GM21390 (cell line): Measurements from ENCODE around the gene VKORC1L1.
"Not testable (repeated sequence)": the region's sequence is repeated elsewhere in the genome, so short reads cannot be mapped to it uniquely, and the experiment has no call there.

ENCODE experiments used
- ATAC-seq: cut with Tn5 transposase; IDR thresholded peaks from one replicate; pipeline ENCODE4 v1.9.1; 2021; ENCODE audit not compliant: unreplicated experiment

The VKORC1L1 gene

GRCh38 chr7:65872776-65873581 lies at the start of gene VKORC1L1:
TSS of gene VKORC1L1 (plus strand) at chr7:65873074. CDS start at chr7:65873372, 298 bp downstream.
- peak; percentile 88 for ATAC-seq

DNA sequence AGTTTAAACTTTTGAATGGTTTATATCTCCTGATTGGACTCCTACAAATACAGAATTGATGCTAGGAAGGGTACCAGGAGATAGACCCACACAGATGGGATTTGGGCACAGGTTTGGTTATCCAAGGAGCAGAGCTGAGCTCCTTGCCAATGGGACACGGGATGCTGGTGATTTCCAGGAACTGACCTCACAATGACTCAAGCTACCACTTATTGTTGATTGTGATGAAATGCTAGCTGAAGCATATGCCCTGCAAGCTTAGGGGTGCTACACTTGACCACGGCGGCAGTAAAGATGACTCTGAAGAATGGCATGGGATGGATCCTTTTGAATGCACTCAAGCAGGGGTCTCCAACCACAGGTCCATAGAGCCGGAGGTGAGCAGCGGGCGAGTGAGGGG lies 45.5 kb upstream of the VKORC1L1 start:
- no peak for ATAC-seq

- no peak for ATAC-seq
These were observed 40.6 kb upstream of the VKORC1L1 start for GRCh38 chr7:65832281-65832680.

- not testable (repeated sequence) for ATAC-seq
These were observed 36.2 kb upstream of the VKORC1L1 start for GRCh38 chr7:65836684-65837083.

DNA sequence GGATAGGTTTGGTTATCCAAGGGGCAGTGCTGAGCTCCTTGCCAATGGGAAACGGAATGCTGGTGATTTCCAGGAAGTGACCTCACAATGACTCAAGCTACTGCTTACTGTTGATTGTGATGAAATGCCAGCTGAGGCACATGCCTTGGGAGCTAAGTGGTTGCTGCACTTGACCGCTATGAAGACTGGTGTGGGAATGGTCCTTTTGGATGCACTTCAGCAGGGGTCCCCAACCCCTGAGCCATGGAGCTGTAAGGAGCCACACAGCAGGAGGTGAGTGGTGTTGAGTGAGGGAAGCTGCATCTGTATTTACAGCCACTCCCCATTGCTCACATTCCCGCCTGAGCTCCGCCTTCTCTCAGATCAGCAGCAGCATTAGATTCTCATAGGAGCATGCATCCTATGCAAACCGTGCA lies 35.3 kb upstream of the VKORC1L1 start:
- ATAC-seq: not testable (repeated sequence)

- ATAC-seq: no peak
These were observed 33.0 kb upstream of the VKORC1L1 start for GRCh38 chr7:65839846-65840245.

GRCh38 chr7:65840446-65840845 lies 32.4 kb upstream of the VKORC1L1 start:
- ATAC-seq: no peak

GRCh38 chr7:65843616-65844015 lies 29.3 kb upstream of the VKORC1L1 start:
- ATAC-seq: not testable (repeated sequence)

DNA sequence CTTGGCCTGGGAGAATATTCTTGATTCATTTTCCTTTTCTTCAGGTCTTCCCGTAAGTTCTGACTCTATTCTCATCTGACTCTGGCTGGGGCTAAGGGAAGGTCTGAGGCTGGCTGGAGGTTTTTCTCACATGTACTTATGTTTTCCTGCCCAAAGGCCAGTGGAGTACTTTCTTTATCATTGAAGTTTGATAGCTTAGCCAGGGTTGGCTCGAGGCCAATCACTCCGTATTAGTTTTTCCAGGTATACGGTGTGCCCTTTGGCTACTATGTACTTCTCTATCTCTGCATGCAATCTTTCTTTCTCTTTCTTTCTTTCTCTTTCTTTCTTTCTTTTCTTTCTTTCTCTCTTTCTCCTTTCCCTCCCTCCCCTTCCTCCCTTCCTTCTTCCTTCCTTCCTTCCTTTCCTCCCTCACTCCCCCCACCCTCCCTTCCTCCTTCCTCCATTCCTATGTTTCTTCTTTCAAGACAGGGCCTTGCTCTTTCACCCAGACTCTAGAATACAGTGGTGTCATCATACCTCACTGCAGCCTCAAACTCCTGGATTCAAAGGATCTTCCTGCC lies 26.8 kb upstream of the VKORC1L1 start:
- ATAC-seq: no peak

DNA sequence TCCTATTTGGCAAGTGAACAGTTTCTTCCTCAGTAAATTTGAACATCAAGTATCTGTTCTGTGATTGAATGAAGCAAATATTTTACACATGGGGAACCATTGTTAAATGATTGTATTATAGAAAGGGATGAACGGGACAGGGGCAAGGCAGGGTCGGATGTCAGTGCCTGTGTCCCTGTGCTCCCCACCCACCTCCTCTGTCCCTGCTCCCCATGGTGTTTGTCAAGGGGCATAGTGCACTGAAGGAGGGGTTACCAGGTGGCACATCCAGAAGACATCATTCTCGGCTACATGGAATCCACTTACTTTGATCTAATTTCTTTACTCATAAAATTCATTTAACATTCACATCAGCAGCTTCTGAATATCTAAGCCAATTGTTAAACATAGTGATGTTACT lies 19.4 kb upstream of the VKORC1L1 start:
- not testable (repeated sequence) for ATAC-seq

GRCh38 chr7:65853892-65854291 lies 19.0 kb upstream of the VKORC1L1 start:
- ATAC-seq: not testable (repeated sequence)

GRCh38 chr7:65857321-65857894 lies 15.5 kb upstream of the VKORC1L1 start:
- ATAC-seq: not testable (repeated sequence)

DNA sequence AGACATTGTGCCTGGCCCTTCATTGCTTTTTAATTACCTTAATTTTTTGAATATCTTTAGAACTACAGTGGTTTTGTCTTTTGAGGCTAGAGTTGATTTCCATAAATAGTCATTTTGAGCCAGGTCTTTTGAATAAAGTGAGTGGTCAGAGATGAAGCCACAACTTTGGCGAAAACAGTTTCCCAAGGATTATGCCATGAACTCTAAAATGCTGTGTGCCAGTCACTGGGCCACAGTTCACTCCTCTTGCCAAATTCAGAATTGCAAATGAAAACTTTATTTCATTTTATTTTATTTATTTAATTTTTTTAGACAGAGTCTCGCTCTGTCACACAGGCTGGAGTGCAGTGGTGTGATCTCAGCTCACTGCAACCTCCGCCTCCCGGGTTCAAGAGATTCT lies 14.2 kb upstream of the VKORC1L1 start:
- not testable (repeated sequence) for ATAC-seq

- not testable (repeated sequence) for ATAC-seq
These were observed 6.6 kb upstream of the VKORC1L1 start for GRCh38 chr7:65866244-65866643.

- ATAC-seq: not testable (repeated sequence)
These were observed 5.2 kb upstream of the VKORC1L1 start for GRCh38 chr7:65867681-65868080.

- not testable (repeated sequence) for ATAC-seq
These were observed 3.6 kb upstream of the VKORC1L1 start for GRCh38 chr7:65869312-65869711.

DNA sequence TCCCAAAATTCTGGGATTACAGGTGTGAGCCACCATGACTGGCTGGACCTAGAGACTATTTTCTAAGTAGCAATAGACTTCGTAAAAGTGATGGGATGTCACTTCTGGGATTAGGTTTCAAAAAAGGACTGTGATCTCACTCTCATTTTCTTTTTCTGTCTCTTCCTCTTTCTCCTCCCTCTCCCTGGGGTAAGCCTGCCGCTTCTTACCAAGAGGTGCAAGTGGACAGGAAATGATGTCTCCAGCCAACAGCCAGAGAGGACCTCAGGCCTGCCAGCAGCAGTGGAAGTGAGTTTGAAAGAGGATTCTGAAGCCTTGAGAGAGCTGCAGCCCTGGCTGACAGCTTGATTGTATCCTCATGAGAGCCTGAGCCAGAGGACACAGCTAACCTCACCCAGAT lies 1.4 kb upstream of the VKORC1L1 start:
- not testable (repeated sequence) for ATAC-seq

GRCh38 chr7:65873582-65874193 lies 814 bp downstream of the VKORC1L1 start:
- ATAC-seq: peak; percentile 40

DNA sequence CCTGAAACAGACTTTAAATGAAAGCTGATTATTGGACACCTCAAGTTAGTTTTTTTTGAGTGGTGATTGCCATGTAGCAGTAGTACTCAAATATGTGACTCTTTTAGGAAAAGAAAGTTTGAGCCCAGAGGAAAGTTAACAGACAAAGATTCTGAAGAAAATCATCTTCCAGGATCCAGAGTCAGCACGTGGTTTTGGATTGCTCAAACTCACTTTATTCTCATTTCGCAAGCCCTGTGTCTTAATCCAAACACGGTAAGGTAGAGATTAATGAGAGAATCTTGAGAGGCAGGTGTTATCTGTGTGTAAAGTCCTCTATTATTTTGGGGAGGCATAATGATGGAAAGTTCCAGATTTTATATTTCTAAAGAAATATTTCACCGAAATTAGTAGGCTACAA lies 2.8 kb downstream of the VKORC1L1 start:
- ATAC-seq: not testable (repeated sequence)

- ATAC-seq: peak; percentile 50
These were observed 6.6 kb downstream of the VKORC1L1 start for GRCh38 chr7:65879292-65880153.

DNA sequence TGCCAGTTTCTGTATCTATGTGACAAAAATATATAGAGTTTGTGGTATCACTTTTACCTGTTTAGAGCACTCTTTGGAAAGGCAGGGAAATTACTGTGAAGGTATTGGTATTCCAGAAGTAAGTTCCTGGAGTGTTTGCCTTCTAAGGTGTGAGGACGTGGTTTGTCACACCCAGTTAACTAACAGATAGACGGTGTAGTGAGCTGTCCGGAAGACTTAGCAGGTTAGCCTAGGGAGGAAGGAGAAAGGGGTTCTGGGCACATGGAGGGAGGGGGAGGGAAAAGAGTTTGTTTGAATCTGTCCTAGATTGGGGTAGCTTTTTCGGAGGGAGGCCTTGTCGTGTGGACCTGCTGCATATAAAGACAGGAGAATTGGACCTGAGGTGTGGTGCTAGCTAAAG lies 7.4 kb downstream of the VKORC1L1 start:
- not testable (repeated sequence) for ATAC-seq
